Measurements from ENCODE around the gene ASL. TPM values are rescaled to one million over a fixed set of nuclear protein-coding genes. Genes with fewer than 3 reads are reported as not detected.
"Not testable (repeated sequence)": the region's sequence is repeated elsewhere in the genome, so short reads cannot be mapped to it uniquely, and the experiment has no call there.

The ASL gene
- total RNA-seq, 1 donor from 2014 or later = 7.3 TPM

DNA sequence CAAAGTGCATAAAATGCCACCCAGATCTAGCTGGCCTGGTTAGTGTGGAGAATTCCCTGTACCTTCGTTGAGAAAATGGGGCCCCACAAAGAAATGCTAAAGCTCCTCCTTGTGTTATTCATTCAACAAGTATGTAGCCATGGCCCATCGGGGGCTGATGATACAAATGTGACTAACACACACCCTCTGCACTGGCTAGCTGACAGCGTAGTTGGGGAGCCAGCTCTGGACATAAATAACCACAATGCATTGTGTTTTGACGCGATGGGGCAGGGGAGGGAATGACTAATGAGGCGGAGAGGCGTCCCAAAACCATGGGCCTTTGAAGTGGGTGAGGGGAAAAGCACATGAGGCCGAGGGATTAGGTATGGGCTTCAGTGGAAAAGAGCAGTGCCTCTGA lies 28.2 kb upstream of the ASL start:
- H3K9me3 ChIP-seq (ENCODE audit: control insufficient read depth in 3 of 3, low read length in 3 of 3) = no peaks in the 10 kb centered on the region
- no peak overlapping the region for H3K4me3 ChIP-seq (ENCODE audit: low read length in 3 of 3)
- no peak overlapping the region for H3K27ac ChIP-seq (ENCODE audit: low read depth, low read length)
- peaks cover 4 to 7% (median 5%) of the 10 kb centered on the region in 3 donors for H3K4me1 ChIP-seq (ENCODE audit: control insufficient read depth in 3 of 3, insufficient read depth in 3 of 3, low read length in 3 of 3)
- H3K36me3 ChIP-seq (ENCODE audit: control insufficient read depth in 3 of 3, insufficient read depth in 3 of 3, low read length in 3 of 3) = no peaks in the 10 kb centered on the region
- no peak overlapping the region for H3K9ac ChIP-seq (ENCODE audit: low read depth in 1 of 3, low read length in 3 of 3)
- no peaks in the 10 kb centered on the region for H3K27me3 ChIP-seq (ENCODE audit: control insufficient read depth in 3 of 3, insufficient read depth in 3 of 3, low read length in 3 of 3)

DNA sequence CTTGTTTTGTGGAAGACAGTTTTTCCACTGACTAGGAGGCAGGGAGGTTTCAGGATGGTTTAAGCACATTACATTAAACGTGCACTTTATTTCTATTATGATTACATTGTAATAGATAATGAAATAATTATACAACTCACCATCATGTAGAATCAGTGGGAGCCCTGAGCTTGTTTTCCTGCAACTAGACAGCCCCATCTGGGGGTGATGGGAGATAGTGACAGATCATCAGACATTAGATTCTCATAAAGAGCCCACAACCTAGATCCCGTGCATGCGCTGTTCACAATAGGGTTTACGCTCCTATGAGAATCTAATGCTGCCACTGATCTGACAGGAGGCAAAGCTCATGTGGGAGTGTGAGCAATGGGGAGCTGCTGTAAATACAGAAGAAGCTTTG lies 25.7 kb upstream of the ASL start:
- H3K27me3 ChIP-seq (ENCODE audit: control insufficient read depth in 3 of 3, insufficient read depth in 3 of 3, low read length in 3 of 3); H3K4me1 ChIP-seq (ENCODE audit: control insufficient read depth in 3 of 3, insufficient read depth in 3 of 3, low read length in 3 of 3); H3K9ac ChIP-seq (ENCODE audit: low read depth in 1 of 3, low read length in 3 of 3); H3K27ac ChIP-seq (ENCODE audit: low read depth, low read length); H3K4me3 ChIP-seq (ENCODE audit: low read length in 3 of 3); H3K9me3 ChIP-seq (ENCODE audit: control insufficient read depth in 3 of 3, low read length in 3 of 3); H3K36me3 ChIP-seq (ENCODE audit: control insufficient read depth in 3 of 3, insufficient read depth in 3 of 3, low read length in 3 of 3): not testable (repeated sequence)

DNA sequence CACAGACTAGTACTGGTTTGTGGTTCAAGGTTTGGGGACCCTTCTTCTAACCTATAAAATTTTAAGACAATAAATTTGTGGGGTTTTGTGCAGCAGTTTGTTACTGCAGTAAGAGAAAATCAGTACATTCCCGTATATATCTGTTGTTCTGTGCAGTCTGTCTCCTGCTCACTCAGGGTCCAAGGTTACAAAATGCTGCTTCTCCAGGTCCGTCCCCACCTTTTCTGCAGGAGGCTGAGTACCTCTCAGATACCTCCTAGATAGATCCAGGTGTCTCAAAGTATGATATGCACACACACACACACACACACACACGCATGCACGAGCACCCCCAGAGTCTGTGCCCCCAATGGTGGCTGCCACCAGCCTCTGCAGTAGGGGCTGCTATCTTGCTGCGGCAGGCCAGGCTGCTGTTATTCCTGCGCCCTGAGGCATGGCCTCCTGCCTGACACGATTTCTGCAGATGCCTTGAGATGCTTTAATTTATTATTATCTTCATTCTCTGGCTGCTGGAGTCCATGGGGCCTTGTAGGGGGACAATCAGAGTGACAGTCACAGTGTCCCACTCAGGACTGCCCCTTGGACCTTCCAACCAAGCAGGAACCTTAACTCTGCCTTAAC lies 25.2 kb upstream of the ASL start:
- Histone ChIP-seq H3K4me1 (ENCODE audit: control insufficient read depth in 3 of 3, insufficient read depth in 3 of 3, low read length in 3 of 3) (no peaks in the 10 kb centered on the region), H3K27ac (ENCODE audit: low read depth, low read length) (no peak overlapping the region), H3K9me3 (ENCODE audit: control insufficient read depth in 3 of 3, low read length in 3 of 3) (no peaks in the 10 kb centered on the region), H3K4me3 (ENCODE audit: low read length in 3 of 3) (no peak overlapping the region), H3K36me3 (ENCODE audit: control insufficient read depth in 3 of 3, insufficient read depth in 3 of 3, low read length in 3 of 3) (no peaks in the 10 kb centered on the region), H3K9ac (ENCODE audit: low read depth in 1 of 3, low read length in 3 of 3) (no peak overlapping the region), H3K27me3 (ENCODE audit: control insufficient read depth in 3 of 3, insufficient read depth in 3 of 3, low read length in 3 of 3) (no peaks in the 10 kb centered on the region)

DNA sequence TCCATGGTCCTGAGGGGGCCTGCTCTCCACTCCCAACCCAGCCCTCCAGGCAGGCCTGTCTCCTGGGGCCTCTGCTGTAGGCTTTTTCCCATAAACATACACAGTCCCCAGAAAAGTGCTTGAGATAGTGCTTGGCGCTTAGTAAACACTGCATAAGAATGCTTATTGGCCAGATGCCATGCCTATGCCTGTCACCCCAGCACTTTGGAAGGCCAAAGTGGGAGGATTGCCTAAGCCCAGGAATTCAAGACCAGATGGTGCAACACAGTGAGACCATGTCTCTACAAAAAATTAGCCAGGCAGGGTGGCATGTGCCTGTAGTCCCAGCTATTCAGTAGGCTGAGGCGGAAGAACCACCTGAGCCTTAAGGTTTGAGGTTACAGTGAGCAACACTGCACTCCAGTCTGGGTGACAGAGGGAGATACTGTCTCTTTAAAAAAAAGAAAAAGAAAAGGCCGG lies 24.6 kb upstream of the ASL start:
- no peak overlapping the region for H3K27ac ChIP-seq (ENCODE audit: low read depth, low read length)
- peak overlapping the region in 1 of 3 donors; percentile 3 for H3K9ac ChIP-seq (ENCODE audit: low read depth in 1 of 3, low read length in 3 of 3)

DNA sequence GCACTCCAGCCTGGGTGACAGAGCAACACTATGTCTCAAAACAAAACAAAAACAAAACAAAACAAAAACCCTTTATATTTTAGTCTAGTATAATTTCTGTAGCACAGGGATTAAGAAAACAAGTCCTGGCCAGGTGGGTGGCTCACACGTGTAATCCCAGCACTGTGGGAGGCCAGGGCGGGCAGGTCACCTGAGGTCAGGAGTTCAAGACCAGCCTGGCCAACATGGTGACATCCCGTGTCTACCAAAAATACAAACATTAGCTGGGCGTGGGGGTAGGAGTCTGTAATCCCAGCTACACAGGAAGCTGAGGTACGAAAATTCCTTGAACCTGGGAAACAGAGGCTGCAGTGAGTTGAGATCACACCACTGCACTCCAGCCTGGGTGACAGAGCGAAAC lies 23.2 kb upstream of the ASL start:
- no peaks in the 10 kb centered on the region for H3K9me3 ChIP-seq (ENCODE audit: control insufficient read depth in 3 of 3, low read length in 3 of 3)

More for the DNA sequence above, 24.6 kb upstream of the ASL start:
- no peaks in the 10 kb centered on the region for H3K36me3 ChIP-seq (ENCODE audit: control insufficient read depth in 3 of 3, insufficient read depth in 3 of 3, low read length in 3 of 3)
- H3K4me3 ChIP-seq (ENCODE audit: low read length in 3 of 3) = no peak overlapping the region
- H3K27me3 ChIP-seq (ENCODE audit: control insufficient read depth in 3 of 3, insufficient read depth in 3 of 3, low read length in 3 of 3) = no peaks in the 10 kb centered on the region
- no peaks in the 10 kb centered on the region for H3K9me3 ChIP-seq (ENCODE audit: control insufficient read depth in 3 of 3, low read length in 3 of 3)
- no peaks in the 10 kb centered on the region for H3K4me1 ChIP-seq (ENCODE audit: control insufficient read depth in 3 of 3, insufficient read depth in 3 of 3, low read length in 3 of 3)

DNA sequence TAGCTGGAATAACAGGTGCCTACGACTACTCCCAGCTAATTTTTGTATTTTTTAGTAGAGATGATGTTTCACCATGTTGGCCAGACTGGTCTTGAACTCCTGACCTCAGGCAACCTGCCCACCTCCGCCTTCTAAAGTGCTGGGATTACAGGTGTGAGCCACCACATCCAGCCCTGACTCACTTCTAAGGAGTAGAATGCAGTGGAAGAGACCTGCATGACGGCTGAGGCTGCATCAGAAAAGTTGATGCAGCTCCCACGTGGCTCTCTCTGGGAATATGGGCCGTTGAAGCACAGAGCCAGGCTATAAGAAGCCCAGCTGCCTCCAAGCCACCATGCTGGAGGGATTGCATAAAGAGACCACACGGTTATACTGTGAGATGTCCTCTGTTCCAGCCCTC lies 21.6 kb upstream of the ASL start:
- no peaks in the 10 kb centered on the region for H3K27me3 ChIP-seq (ENCODE audit: control insufficient read depth in 3 of 3, insufficient read depth in 3 of 3, low read length in 3 of 3)
- no peaks in the 10 kb centered on the region for H3K9me3 ChIP-seq (ENCODE audit: control insufficient read depth in 3 of 3, low read length in 3 of 3)
- H3K27ac ChIP-seq (ENCODE audit: low read depth, low read length) = no peak overlapping the region
- no peaks in the 10 kb centered on the region for H3K4me1 ChIP-seq (ENCODE audit: control insufficient read depth in 3 of 3, insufficient read depth in 3 of 3, low read length in 3 of 3)
- no peak overlapping the region for H3K4me3 ChIP-seq (ENCODE audit: low read length in 3 of 3)
- H3K36me3 ChIP-seq (ENCODE audit: control insufficient read depth in 3 of 3, insufficient read depth in 3 of 3, low read length in 3 of 3) = no peaks in the 10 kb centered on the region
- H3K9ac ChIP-seq (ENCODE audit: low read depth in 1 of 3, low read length in 3 of 3) = no peak overlapping the region

More for the DNA sequence above, 23.2 kb upstream of the ASL start:
- Histone ChIP-seq H3K4me1 (ENCODE audit: control insufficient read depth in 3 of 3, insufficient read depth in 3 of 3, low read length in 3 of 3) (no peaks in the 10 kb centered on the region), H3K9ac (ENCODE audit: low read depth in 1 of 3, low read length in 3 of 3) (no peak overlapping the region), H3K36me3 (ENCODE audit: control insufficient read depth in 3 of 3, insufficient read depth in 3 of 3, low read length in 3 of 3) (no peaks in the 10 kb centered on the region), H3K27me3 (ENCODE audit: control insufficient read depth in 3 of 3, insufficient read depth in 3 of 3, low read length in 3 of 3) (no peaks in the 10 kb centered on the region), H3K4me3 (ENCODE audit: low read length in 3 of 3) (no peak overlapping the region), H3K27ac (ENCODE audit: low read depth, low read length) (no peak overlapping the region)

DNA sequence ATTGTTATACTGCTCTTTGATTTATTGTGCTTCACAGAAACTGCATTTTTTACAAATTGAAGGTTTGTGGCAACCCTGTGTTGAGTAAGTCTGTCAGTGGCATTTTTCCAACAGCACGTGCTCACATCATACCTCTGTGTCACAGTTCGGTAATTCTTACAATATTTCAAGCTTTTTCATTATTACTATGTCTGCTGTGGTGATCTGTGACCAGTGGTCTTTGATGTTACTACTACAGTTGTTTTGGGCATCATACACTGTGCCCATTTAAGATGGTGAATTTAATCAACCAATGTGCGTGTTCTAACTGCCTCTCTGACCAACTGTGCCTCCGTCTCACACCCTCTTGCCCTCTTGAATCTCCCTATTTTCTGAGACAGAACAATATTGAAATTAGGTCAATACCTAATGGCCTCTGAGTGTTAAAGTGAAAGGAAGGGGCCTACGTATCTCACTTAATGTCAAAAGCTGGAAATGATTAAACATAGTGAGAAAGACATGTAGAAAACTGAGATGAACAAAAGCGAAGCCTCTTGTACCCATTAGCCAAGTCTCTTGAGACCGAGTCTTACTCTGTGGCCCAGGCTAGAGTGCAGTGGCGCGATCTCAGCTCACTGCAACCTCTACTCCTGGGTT lies 20.2 kb upstream of the ASL start:
- Histone ChIP-seq H3K27ac (ENCODE audit: low read depth, low read length) (no peak overlapping the region), H3K4me3 (ENCODE audit: low read length in 3 of 3) (no peak overlapping the region), H3K36me3 (ENCODE audit: control insufficient read depth in 3 of 3, insufficient read depth in 3 of 3, low read length in 3 of 3) (no peaks in the 10 kb centered on the region), H3K9me3 (ENCODE audit: control insufficient read depth in 3 of 3, low read length in 3 of 3) (no peaks in the 10 kb centered on the region), H3K9ac (ENCODE audit: low read depth in 1 of 3, low read length in 3 of 3) (no peak overlapping the region), H3K27me3 (ENCODE audit: control insufficient read depth in 3 of 3, insufficient read depth in 3 of 3, low read length in 3 of 3) (no peaks in the 10 kb centered on the region), H3K4me1 (ENCODE audit: control insufficient read depth in 3 of 3, insufficient read depth in 3 of 3, low read length in 3 of 3) (no peaks in the 10 kb centered on the region)

DNA sequence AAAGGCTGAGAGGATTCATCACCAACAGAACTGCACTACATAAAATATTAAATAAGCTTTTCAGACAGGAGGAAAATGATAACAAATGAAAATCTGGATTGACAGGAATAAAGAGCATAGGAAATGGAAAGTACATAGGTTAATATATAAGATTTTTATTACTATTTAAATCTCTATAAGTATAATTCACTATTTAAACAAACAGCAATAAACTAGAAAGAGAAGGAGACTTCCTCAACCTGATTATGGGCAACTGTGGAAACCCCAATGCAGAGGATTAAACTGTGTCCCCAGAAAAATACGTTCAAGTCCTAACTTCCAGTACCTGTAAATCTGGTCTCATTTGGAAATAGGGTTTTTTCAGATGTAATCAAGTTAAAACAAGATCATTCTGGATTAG lies 14.8 kb upstream of the ASL start:
- H3K36me3 ChIP-seq (ENCODE audit: control insufficient read depth in 3 of 3, insufficient read depth in 3 of 3, low read length in 3 of 3) = no peaks in the 10 kb centered on the region
- no peak overlapping the region for H3K4me3 ChIP-seq (ENCODE audit: low read length in 3 of 3)
- no peaks in the 10 kb centered on the region for H3K9me3 ChIP-seq (ENCODE audit: control insufficient read depth in 3 of 3, low read length in 3 of 3)
- H3K4me1 ChIP-seq (ENCODE audit: control insufficient read depth in 3 of 3, insufficient read depth in 3 of 3, low read length in 3 of 3) = no peaks in the 10 kb centered on the region
- H3K27me3 ChIP-seq (ENCODE audit: control insufficient read depth in 3 of 3, insufficient read depth in 3 of 3, low read length in 3 of 3) = no peaks in the 10 kb centered on the region
- no peak overlapping the region for H3K9ac ChIP-seq (ENCODE audit: low read depth in 1 of 3, low read length in 3 of 3)
- H3K27ac ChIP-seq (ENCODE audit: low read depth, low read length) = no peak overlapping the region

DNA sequence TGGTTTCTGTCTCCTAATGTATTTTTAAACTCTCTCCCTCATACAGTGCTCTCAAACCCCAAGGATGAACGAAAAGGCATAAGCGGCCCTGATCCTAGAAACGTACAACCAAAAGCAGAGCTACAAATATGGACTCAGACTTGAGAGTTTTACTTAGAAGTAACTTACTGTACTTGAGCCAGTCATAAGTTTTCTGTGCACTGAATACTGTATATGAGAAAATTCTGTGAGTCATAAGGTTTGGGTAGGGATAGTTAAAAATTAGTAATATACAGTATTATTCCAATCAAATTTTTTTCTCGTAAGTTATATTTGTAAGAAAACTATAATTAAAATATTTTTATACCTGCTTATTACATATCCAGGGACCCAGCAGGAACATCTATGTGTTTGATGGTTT lies 5.9 kb upstream of the ASL start:
- H3K27me3 ChIP-seq (ENCODE audit: control insufficient read depth in 3 of 3, insufficient read depth in 3 of 3, low read length in 3 of 3) = no peaks in the 10 kb centered on the region
- no peak overlapping the region for H3K4me3 ChIP-seq (ENCODE audit: low read length in 3 of 3)
- H3K9me3 ChIP-seq (ENCODE audit: control insufficient read depth in 3 of 3, low read length in 3 of 3) = no peaks in the 10 kb centered on the region
- no peaks in the 10 kb centered on the region for H3K4me1 ChIP-seq (ENCODE audit: control insufficient read depth in 3 of 3, insufficient read depth in 3 of 3, low read length in 3 of 3)
- H3K27ac ChIP-seq (ENCODE audit: low read depth, low read length) = no peak overlapping the region
- H3K9ac ChIP-seq (ENCODE audit: low read depth in 1 of 3, low read length in 3 of 3) = no peak overlapping the region
- H3K36me3 ChIP-seq (ENCODE audit: control insufficient read depth in 3 of 3, insufficient read depth in 3 of 3, low read length in 3 of 3) = no peaks in the 10 kb centered on the region

DNA sequence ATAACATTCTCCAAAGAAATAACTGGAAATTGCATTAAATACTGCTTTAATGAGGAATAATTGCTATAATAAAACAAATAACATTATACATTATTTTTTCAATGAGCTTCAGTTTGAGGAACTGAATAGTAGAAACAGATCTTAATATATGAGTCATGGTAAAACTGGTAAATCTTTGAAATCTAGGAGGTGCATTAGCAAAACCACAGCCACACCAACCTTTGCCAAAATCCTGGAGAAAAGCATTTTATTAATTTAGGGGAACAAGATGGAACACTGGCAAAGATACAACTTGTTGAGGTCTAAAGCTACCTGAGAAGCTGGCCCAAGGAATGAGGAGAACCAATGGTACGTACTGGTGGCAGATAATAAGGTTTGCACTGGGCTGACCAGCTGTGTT lies 5.4 kb upstream of the ASL start:
- Histone ChIP-seq H3K27me3 (ENCODE audit: control insufficient read depth in 3 of 3, insufficient read depth in 3 of 3, low read length in 3 of 3) (no peaks in the 10 kb centered on the region), H3K27ac (ENCODE audit: low read depth, low read length) (no peak overlapping the region), H3K9me3 (ENCODE audit: control insufficient read depth in 3 of 3, low read length in 3 of 3) (no peaks in the 10 kb centered on the region), H3K9ac (ENCODE audit: low read depth in 1 of 3, low read length in 3 of 3) (no peak overlapping the region), H3K4me3 (ENCODE audit: low read length in 3 of 3) (no peak overlapping the region), H3K36me3 (ENCODE audit: control insufficient read depth in 3 of 3, insufficient read depth in 3 of 3, low read length in 3 of 3) (no peaks in the 10 kb centered on the region), H3K4me1 (ENCODE audit: control insufficient read depth in 3 of 3, insufficient read depth in 3 of 3, low read length in 3 of 3) (no peaks in the 10 kb centered on the region)

All from skeletal muscle tissue (tissue), 4 donors.